GM23338 (cell line): ENCODE results near the gene TOPAZ1. TPM values are rescaled to one million over a fixed set of nuclear protein-coding genes. Genes with fewer than 3 reads are reported as not detected.

Experiments
- ATAC-seq: fragments of 200-7000 bp; cut with Tn5 transposase; 3 replicates; pipeline ENCODE4 v1.9.1; 2020
- DNase-seq: peaks from one replicate; pipeline ENCODE4 v3.0.0-alpha.2; 2015; ENCODE audit warnings: low spot score
- H2AFZ ChIP-seq: fragments of 200-600 bp; sonication (generic); 2 replicates; pipeline ENCODE4 v1.8.0; 2016; ENCODE audit warnings: antibody characterized with exemption, mild to moderate bottlenecking, moderate library complexity
- H3F3A ChIP-seq: fragments of 200-600 bp; sonication (generic); replicated peaks from 2 replicates; pipeline ENCODE4 v1.8.0; 2017; ENCODE audit warnings: antibody characterized with exemption, mixed run types, low read depth
- H3K27ac ChIP-seq: fragments of 200-600 bp; sonication (generic); 2 replicates; pipeline ENCODE4 v1.6.1; 2016; ENCODE audit warnings: low read depth
- H3K27me3 ChIP-seq: fragments of 200-600 bp; sonication (generic); 2 replicates; pipeline ENCODE4 v1.8.0; 2016; ENCODE audit warnings: mild to moderate bottlenecking, mixed run types, moderate library complexity; ENCODE audit not compliant: insufficient read depth
- H3K36me3 ChIP-seq: fragments of 200-600 bp; sonication (generic); 2 replicates; pipeline ENCODE4 v1.8.0; 2016; ENCODE audit warnings: mild to moderate bottlenecking; ENCODE audit not compliant: insufficient read depth
- H3K4me1 ChIP-seq: fragments of 200-600 bp; sonication (generic); 2 replicates; pipeline ENCODE4 v1.8.0; 2016; ENCODE audit warnings: mild to moderate bottlenecking, moderate library complexity; ENCODE audit not compliant: insufficient read depth
- H3K4me2 ChIP-seq: fragments of 200-600 bp; sonication (generic); 2 replicates; pipeline ENCODE4 v1.7.1; 2017; ENCODE audit warnings: mixed run types
- H3K4me3 ChIP-seq: fragments of 200-600 bp; sonication (generic); 2 replicates; pipeline ENCODE4 v1.6.1; 2016; ENCODE audit warnings: mixed run types
- H3K79me2 ChIP-seq: fragments of 200-600 bp; sonication (generic); replicated peaks from 2 replicates; pipeline ENCODE4 v1.8.0; 2017; ENCODE audit warnings: mild to moderate bottlenecking; ENCODE audit not compliant: insufficient read depth
- H3K9me2 ChIP-seq: fragments of 200-600 bp; sonication (generic); 2 replicates; pipeline ENCODE4 v1.8.0; 2017; ENCODE audit not compliant: insufficient read depth
- H4K20me1 ChIP-seq: fragments of 200-600 bp; sonication (generic); replicated peaks from 2 replicates; pipeline ENCODE4 v1.8.0; 2017; ENCODE audit warnings: mild to moderate bottlenecking; ENCODE audit not compliant: insufficient read depth
- H3K27ac Mint-ChIP-seq: 2 replicates; pipeline ENCODE4 v1.8.0; 2020; ENCODE audit warnings: inconsistent platforms, mild to moderate bottlenecking, moderate library complexity, mixed read lengths
- H3K27me3 Mint-ChIP-seq: 3 replicates; pipeline ENCODE4 v1.8.0; 2022; ENCODE audit warnings: low read depth, mild to moderate bottlenecking, moderate library complexity, mixed read lengths, inconsistent platforms; ENCODE audit not compliant: insufficient read depth, poor library complexity
- H3K36me3 Mint-ChIP-seq: 3 replicates; pipeline ENCODE4 v1.8.0; 2021; ENCODE audit warnings: low read depth, mild to moderate bottlenecking, inconsistent platforms, moderate library complexity, mixed read lengths
- H3K4me1 Mint-ChIP-seq: 3 replicates; pipeline ENCODE4 v1.8.0; 2020; ENCODE audit warnings: mild to moderate bottlenecking, inconsistent platforms, mixed read lengths
- H3K4me3 Mint-ChIP-seq: 3 replicates; pipeline ENCODE4 v1.8.0; 2021; ENCODE audit warnings: moderate library complexity, mild to moderate bottlenecking, inconsistent platforms, mixed read lengths
- H3K9me3 Mint-ChIP-seq: 3 replicates; pipeline ENCODE4 v1.8.0; 2020; ENCODE audit warnings: moderate library complexity, mild to moderate bottlenecking, inconsistent platforms, mixed read lengths
- CREB1 ChIP-seq: fragments of 250-450 bp; sonication (Bioruptor Pico); IDR thresholded peaks from 2 replicates; pipeline ENCODE4 v1.5.0; 2020; ENCODE audit warnings: low read depth, mild to moderate bottlenecking, moderate library complexity
- CTCF ChIP-seq, 2 experiments: fragments of 200-600 bp in 1 of 2; sonication (generic) in 1 of 2; conservative IDR thresholded peaks; 2 replicates each; pipeline versions ENCODE4 v1.5.1 to v1.6.1; 2016 to 2017; ENCODE audit warnings: antibody characterized with exemption in 2 of 2, low read depth in 2 of 2, mild to moderate bottlenecking in 2 of 2, moderate library complexity in 1 of 2
- ETS1 ChIP-seq: IDR thresholded peaks from 2 replicates; pipeline ENCODE4 v1.6.1; 2016; ENCODE audit warnings: antibody characterized with exemption
- EZH2 ChIP-seq: fragments of 200-600 bp; sonication (generic); IDR thresholded peaks from one replicate; pipeline ENCODE4 v1.8.0; 2017; ENCODE audit warnings: antibody characterized with exemption, mild to moderate bottlenecking, low read depth; ENCODE audit not compliant: unreplicated experiment
- EZH2phosphoT487 ChIP-seq: fragments of 200-600 bp; sonication (generic); IDR thresholded peaks from one replicate; pipeline ENCODE4 v1.8.1; 2018; ENCODE audit warnings: antibody characterized with exemption; ENCODE audit not compliant: unreplicated experiment
- JUNB ChIP-seq: IDR thresholded peaks from one replicate; pipeline ENCODE4 v1.6.1; 2016; ENCODE audit warnings: antibody characterized with exemption; ENCODE audit not compliant: unreplicated experiment
- NANOG ChIP-seq: IDR thresholded peaks from 2 replicates; pipeline ENCODE4 v1.6.1; 2016; ENCODE audit warnings: antibody characterized with exemption, borderline replicate concordance
- REST ChIP-seq: IDR thresholded peaks from one replicate; pipeline ENCODE4 v1.6.1; 2018; ENCODE audit warnings: antibody characterized with exemption; ENCODE audit not compliant: unreplicated experiment
- STAT1 ChIP-seq: IDR thresholded peaks from one replicate; pipeline ENCODE4 v1.6.1; 2016; ENCODE audit warnings: antibody characterized with exemption; ENCODE audit not compliant: unreplicated experiment
- ZNF114 ChIP-seq: fragments of 250-450 bp; sonication (Bioruptor Pico); IDR thresholded peaks from 2 replicates; pipeline ENCODE4 v1.5.0; 2020; ENCODE audit warnings: mild to moderate bottlenecking, moderate library complexity
- ZNF331 ChIP-seq: fragments of 250-450 bp; sonication (Bioruptor Pico); IDR thresholded peaks from 2 replicates; pipeline ENCODE4 v1.5.0; 2020; ENCODE audit warnings: low read depth, mild to moderate bottlenecking, moderate library complexity
- ZNF462 ChIP-seq: fragments of 250-450 bp; sonication (Bioruptor Pico); IDR thresholded peaks from 2 replicates; pipeline ENCODE4 v1.5.0; 2020; ENCODE audit warnings: mild to moderate bottlenecking, moderate library complexity
- polyA plus RNA-seq: library from polyadenylated mRNA; unstranded; fragments of >200 nt; fragmentation: Nextera tagmentation; extraction: Ambion mirVana; gene quantifications from 2 replicates; pipeline ENCODE4 v1.2.1, GENCODE V29; 2016
- total RNA-seq: library from RNA; depleted of rRNA; stranded (reverse); fragments of >200 nt; shearing (Covaris generic); gene quantifications from 2 replicates; pipeline ENCODE4 v1.2.3, GENCODE V29; 2014

Gene TOPAZ1
- total and polyA plus RNA-seq, 2 experiments from 2014 or later: not detected

- H3K79me2 ChIP-seq: peaks cover 25% of the 10 kb centered on the region
- H3K4me2 ChIP-seq: peak overlapping the region; percentile 87; the same call in 1 of the 2 replicates
- H3K27me3 ChIP-seq: no peaks in the 10 kb centered on the region
- H3F3A ChIP-seq: no peaks in the 10 kb centered on the region
- TF ChIP-seq NANOG (no peak), ETS1 (no peak), ZNF331 (CRISPR knock-in tag) (no peak), EZH2phosphoT487 (no peak), ZNF462 (no peak), EZH2 (no peak), CTCF (conservative IDR thresholded peaks at IDR 0.05; ENCODE audit: low read depth in 2 of 2) (no peak), ZNF114 (CRISPR knock-in tag) (no peak), STAT1 (no peak), REST (no peak), JUNB (no peak), CREB1 (no peak)
- H3K4me1 Mint-ChIP-seq: peaks cover 16% of the 10 kb centered on the region
- H3K4me1 ChIP-seq: peaks cover 3% of the 10 kb centered on the region; the same call in 1 of the 2 replicates
- peaks cover 6% of the 10 kb centered on the region; the same call in 2 of the 3 replicates for H3K36me3 Mint-ChIP-seq
- no peaks in the 10 kb centered on the region for H3K36me3 ChIP-seq
- H3K4me3 ChIP-seq: peak overlapping the region; percentile 70
- no peak overlapping the region for H3K27ac ChIP-seq
- H4K20me1 ChIP-seq: no peaks in the 10 kb centered on the region
- no peaks in the 10 kb centered on the region for H3K9me2 ChIP-seq
- H3K27me3 Mint-ChIP-seq: peaks cover 7% of the 10 kb centered on the region
- peak overlapping the region; percentile 42; the same call in 1 of the 2 replicates for H3K27ac Mint-ChIP-seq
- H3K4me3 Mint-ChIP-seq: peak overlapping the region; percentile 81
- DNase-seq: no peak
- H2AFZ ChIP-seq: no peak overlapping the region
- H3K9me3 Mint-ChIP-seq: no peaks in the 10 kb centered on the region
- ATAC-seq: no peak
Observed at GRCh38 chr3:44340058-44340395, 98.3 kb downstream of the TOPAZ1 start.
